Sigmoid colon (tissue), 4 donors: ENCODE results near the gene ERVMER34-1.

Source experiments
- CTCF ChIP-seq, 4 experiments: fragments of 450-650 bp in 3 of 4; fragments of 200-600 bp in 1 of 4; IDR thresholded peaks; one replicate each; pipeline ENCODE4 v1.5.1; 2016 to 2019; ENCODE audit warnings: antibody characterized with exemption in 4 of 4, mild to moderate bottlenecking in 3 of 4, moderate library complexity in 2 of 4
- EP300 ChIP-seq, 4 donors: sonication (generic); formaldehyde crosslinking; IDR thresholded peaks; one replicate each; pipeline ENCODE4 v1.6.1; 2017; ENCODE audit warnings: antibody characterized with exemption in 4 of 4
- POLR2A ChIP-seq, 2 donors: fragments of 450-650 bp; IDR thresholded peaks; one replicate each; pipeline ENCODE4 v1.6.1; 2016; ENCODE audit warnings: antibody characterized with exemption in 2 of 2, mild to moderate bottlenecking in 2 of 2, moderate library complexity in 2 of 2

GRCh38 chr4:52693492-52693891 lies 57.7 kb downstream of the ERVMER34-1 start:
- TF ChIP-seq CTCF (IDR thresholded peaks at IDR 0.05) (no peak), POLR2A (IDR thresholded peaks at IDR 0.05) (no peak), EP300 (IDR thresholded peaks at IDR 0.05) (no peak)
